ENCODE measurements around the gene LRRC7. TPM values are rescaled to one million over a fixed set of nuclear protein-coding genes. Genes with fewer than 3 reads are reported as not detected.

The LRRC7 gene
- total and polyA plus RNA-seq, 9 donors: 0.01 to 0.45 (median 0.13) TPM; not detected in 4

GRCh38 chr1:69523461-69523860 lies 44.3 kb upstream of the LRRC7 start:
- H3K9me3 ChIP-seq: no peaks in the 10 kb centered on the region
- H3K27ac ChIP-seq: no peak overlapping the region
- 71 to 78% (median 76%) methylated on average over 7 of the region's 7 CpGs for WGBS, 3 donors
- no peak for TF ChIP-seq EP300 (IDR thresholded peaks at IDR 0.05)
- TF ChIP-seq POLR2A (IDR thresholded peaks at IDR 0.05): no peak
- no peak for TF ChIP-seq CTCF (IDR thresholded peaks at IDR 0.05)
- H3K4me1 ChIP-seq (ENCODE audit: insufficient read depth): no peaks in the 10 kb centered on the region
- H3K4me3 ChIP-seq: no peak overlapping the region
- no peaks in the 10 kb centered on the region for H3K36me3 ChIP-seq
- intact Hi-C loops (cut with DNase I): no loop called here
- no peaks in the 10 kb centered on the region for H3K27me3 ChIP-seq
- DNase-seq: no peak

- no peak for DNase-seq
- no peak for TF ChIP-seq CTCF (IDR thresholded peaks at IDR 0.05)
- TF ChIP-seq POLR2A (IDR thresholded peaks at IDR 0.05): no peak
- TF ChIP-seq EP300 (IDR thresholded peaks at IDR 0.05): no peak
- Histone ChIP-seq H3K27ac (no peak overlapping the region), H3K4me3 (no peak overlapping the region), H3K27me3 (no peaks in the 10 kb centered on the region), H3K4me1 (ENCODE audit: insufficient read depth) (no peaks in the 10 kb centered on the region), H3K9me3 (no peaks in the 10 kb centered on the region), H3K36me3 (no peaks in the 10 kb centered on the region)
- WGBS, 3 donors: 76 to 83% (median 83%) methylated on average over 1 of the region's 1 CpG
- intact Hi-C loops (cut with DNase I): no loop called here
Observed at GRCh38 chr1:69524015-69524414, 43.7 kb upstream of the LRRC7 start.

GRCh38 chr1:69527273-69527672 lies 40.4 kb upstream of the LRRC7 start:
- Histone ChIP-seq H3K4me1 (ENCODE audit: insufficient read depth) (no peaks in the 10 kb centered on the region), H3K36me3 (no peaks in the 10 kb centered on the region), H3K27ac (no peak overlapping the region), H3K9me3 (no peaks in the 10 kb centered on the region), H3K27me3 (no peaks in the 10 kb centered on the region), H3K4me3 (no peak overlapping the region)
- TF ChIP-seq POLR2A (IDR thresholded peaks at IDR 0.05): no peak
- no peak for TF ChIP-seq EP300 (IDR thresholded peaks at IDR 0.05)
- TF ChIP-seq CTCF (IDR thresholded peaks at IDR 0.05): no peak
- intact Hi-C loops (cut with DNase I): no loop called here
- 51 to 58% (median 53%) methylated on average over 2 of the region's 2 CpGs for WGBS, 3 donors
- no peak for DNase-seq

GRCh38 chr1:69528376-69528775 lies 39.3 kb upstream of the LRRC7 start:
- intact Hi-C loops (cut with DNase I): no loop called here
- 78 to 88% (median 85%) methylated on average over 2 of the region's 2 CpGs for WGBS, 3 donors
- TF ChIP-seq CTCF (IDR thresholded peaks at IDR 0.05): no peak
- TF ChIP-seq POLR2A (IDR thresholded peaks at IDR 0.05): no peak
- TF ChIP-seq EP300 (IDR thresholded peaks at IDR 0.05): no peak

More at GRCh38 chr1:69528376-69528775, 39.3 kb upstream of the LRRC7 start:
- no peaks in the 10 kb centered on the region for H3K9me3 ChIP-seq
- H3K36me3 ChIP-seq: no peaks in the 10 kb centered on the region
- no peaks in the 10 kb centered on the region for H3K4me1 ChIP-seq (ENCODE audit: insufficient read depth)
- H3K27ac ChIP-seq: no peak overlapping the region
- no peak for DNase-seq
- no peaks in the 10 kb centered on the region for H3K27me3 ChIP-seq
- H3K4me3 ChIP-seq: no peak overlapping the region

Measured in ovary (tissue), 9 donors.